OCI-LY1 (cell line): ENCODE data around the gene RAB41.

Source experiments
- H2AFZ ChIP-seq: fragments of 200-600 bp; sonication (generic), shearing (Covaris generic); 2 replicates; pipeline ENCODE4 v1.6.0; 2014; ENCODE audit warnings: antibody characterized with exemption, mild to moderate bottlenecking, low read length
- H3F3A ChIP-seq: fragments of 200-600 bp; sonication (generic), shearing (Covaris generic); 2 replicates; pipeline ENCODE4 v1.6.0; 2014; ENCODE audit warnings: mild to moderate bottlenecking, antibody characterized with exemption, low read length, moderate library complexity; ENCODE audit not compliant: insufficient read depth
- H3K27ac ChIP-seq: fragments of 200-600 bp; sonication (generic); 2 replicates; pipeline ENCODE4 v1.5.1; 2014; ENCODE audit warnings: low read length, mixed run types, mild to moderate bottlenecking, low read depth; ENCODE audit not compliant: poor library complexity, severe bottlenecking
- H3K27me3 ChIP-seq: fragments of 200-600 bp; sonication (generic); 2 replicates; pipeline ENCODE4 v1.6.0; 2014; ENCODE audit warnings: antibody characterized with exemption, mild to moderate bottlenecking, low read length, moderate library complexity; ENCODE audit not compliant: insufficient read depth
- H3K36me3 ChIP-seq: fragments of 200-600 bp; sonication (generic); 2 replicates; pipeline ENCODE4 v1.6.1; 2014; ENCODE audit warnings: mild to moderate bottlenecking, antibody characterized with exemption, low read length, moderate library complexity, mixed read lengths; ENCODE audit not compliant: insufficient read depth
- H3K4me1 ChIP-seq: fragments of 200-600 bp; sonication (generic); 2 replicates; pipeline ENCODE4 v1.5.1; 2014; ENCODE audit warnings: mild to moderate bottlenecking, low read length, moderate library complexity; ENCODE audit not compliant: insufficient read depth, severe bottlenecking
- H3K4me2 ChIP-seq: fragments of 200-600 bp; sonication (generic), shearing (Covaris generic); 2 replicates; pipeline ENCODE4 v1.6.1; 2014; ENCODE audit warnings: low read length
- H3K4me3 ChIP-seq: fragments of 200-600 bp; sonication (generic); 2 replicates; pipeline ENCODE4 v1.5.1; 2014; ENCODE audit warnings: low read length, low read depth, mild to moderate bottlenecking, mixed read lengths; ENCODE audit not compliant: poor library complexity, severe bottlenecking
- H3K79me2 ChIP-seq: fragments of 200-600 bp; shearing (Covaris generic); 2 replicates; pipeline ENCODE4 v1.6.1; 2016; ENCODE audit warnings: mixed run types, low read length, mixed read lengths; ENCODE audit not compliant: insufficient read depth
- H3K9ac ChIP-seq: fragments of 200-600 bp; sonication (generic), shearing (Covaris generic); 2 replicates; pipeline ENCODE4 v1.6.1; 2014; ENCODE audit warnings: mild to moderate bottlenecking, low read length, mixed read lengths
- H3K9me2 ChIP-seq: fragments of 200-600 bp; sonication (generic), shearing (Covaris generic); 2 replicates; pipeline ENCODE4 v1.6.1; 2014; ENCODE audit warnings: low read depth, mild to moderate bottlenecking, low read length, mixed read lengths
- H3K9me3 ChIP-seq: fragments of 200-600 bp; shearing (Covaris generic); 2 replicates; pipeline ENCODE4 v1.6.1; 2014; ENCODE audit warnings: low read length, mixed read lengths
- H4K20me1 ChIP-seq: fragments of 200-600 bp; sonication (generic), shearing (Covaris generic); 2 replicates; pipeline ENCODE4 v1.6.0; 2016; ENCODE audit warnings: mild to moderate bottlenecking, low read length; ENCODE audit not compliant: insufficient read depth
- CTCF ChIP-seq: fragments of 200-600 bp; sonication (generic), shearing (Covaris generic); IDR thresholded peaks from 2 replicates; pipeline ENCODE4 v1.5.1; 2017; ENCODE audit warnings: mild to moderate bottlenecking, antibody characterized with exemption, low read length, moderate library complexity, mixed read lengths
- EZH2 ChIP-seq: fragments of 200-600 bp; sonication (generic), shearing (Covaris generic); IDR thresholded peaks from 2 replicates; pipeline ENCODE4 v1.8.0; 2017; ENCODE audit warnings: borderline replicate concordance, mixed run types, mild to moderate bottlenecking, antibody characterized with exemption, low read length, moderate library complexity, mixed read lengths

The RAB41 gene

DNA sequence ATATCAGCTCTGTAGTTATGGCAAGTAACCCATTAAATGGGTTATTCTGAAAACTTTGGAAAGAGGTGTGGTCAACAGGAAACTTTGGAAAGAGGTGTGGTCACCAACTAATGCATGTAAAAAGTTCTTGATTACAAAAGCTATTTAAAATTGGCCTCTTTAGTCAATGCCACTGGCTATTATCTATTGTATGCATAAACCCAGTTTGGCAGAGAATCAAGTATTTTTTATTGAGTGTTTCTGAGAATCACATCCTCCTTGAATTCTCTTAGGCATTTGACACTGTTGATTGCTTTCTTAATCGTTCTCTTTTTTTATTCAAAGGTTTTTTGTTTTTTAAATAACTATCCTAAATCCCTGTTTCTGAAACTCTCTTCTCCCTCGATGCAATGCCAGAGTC is 29.5 kb upstream of the RAB41 start:
- Histone ChIP-seq H3K9ac (no peak overlapping the region), H3K27ac (no peak overlapping the region), H3K27me3 (no peaks in the 10 kb centered on the region), H3K9me3 (no peaks in the 10 kb centered on the region), H3K36me3 (no peaks in the 10 kb centered on the region), H3K4me3 (no peak overlapping the region), H4K20me1 (no peaks in the 10 kb centered on the region), H3K4me2 (no peak overlapping the region), H2AFZ (no peak overlapping the region), H3K4me1 (no peaks in the 10 kb centered on the region), H3K79me2 (no peaks in the 10 kb centered on the region), H3K9me2 (no peaks in the 10 kb centered on the region), H3F3A (no peaks in the 10 kb centered on the region)
- TF ChIP-seq EZH2 (no peak), CTCF (no peak)

DNA sequence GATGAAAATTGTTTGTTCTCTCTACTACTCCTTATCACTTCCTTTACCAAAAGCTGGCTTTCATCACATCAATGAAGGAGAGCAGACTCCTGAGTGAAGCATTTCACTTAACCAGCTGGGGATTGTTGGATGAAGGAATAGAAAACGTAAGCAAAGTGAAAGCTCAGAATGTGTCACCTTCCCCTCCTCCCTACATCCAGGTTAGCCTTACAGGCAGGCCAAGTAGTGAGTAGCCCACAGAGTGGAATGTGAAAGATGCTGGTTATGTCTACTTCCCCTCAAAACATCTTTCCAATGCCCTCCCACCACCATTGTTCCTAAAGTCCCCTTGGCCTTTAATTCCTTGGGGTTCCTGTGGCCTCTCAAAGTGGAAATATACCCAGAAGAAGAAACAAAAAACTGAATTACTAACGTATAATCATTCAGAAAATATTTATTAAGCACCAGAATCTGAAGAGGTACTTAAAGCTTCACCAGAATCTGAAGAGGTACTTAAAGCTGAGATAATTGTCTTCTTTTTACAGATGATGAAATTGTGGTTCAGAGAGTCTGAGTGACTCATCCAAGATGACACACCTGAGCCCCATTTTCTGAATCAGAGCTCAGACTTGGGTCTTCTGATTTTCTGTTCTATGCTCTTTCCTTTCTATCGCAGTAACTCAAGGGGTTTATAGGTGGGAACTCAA is 28.5 kb upstream of the RAB41 start:
- Histone ChIP-seq H3K27ac (no peak overlapping the region), H3K9me2 (no peaks in the 10 kb centered on the region), H3K27me3 (no peaks in the 10 kb centered on the region), H2AFZ (no peak overlapping the region), H3K9ac (no peak overlapping the region), H4K20me1 (no peaks in the 10 kb centered on the region), H3F3A (no peaks in the 10 kb centered on the region), H3K4me3 (no peak overlapping the region), H3K4me1 (no peaks in the 10 kb centered on the region), H3K36me3 (no peaks in the 10 kb centered on the region), H3K9me3 (no peaks in the 10 kb centered on the region), H3K4me2 (no peak overlapping the region), H3K79me2 (no peaks in the 10 kb centered on the region)
- TF ChIP-seq CTCF: no peak
- TF ChIP-seq EZH2: no peak

DNA sequence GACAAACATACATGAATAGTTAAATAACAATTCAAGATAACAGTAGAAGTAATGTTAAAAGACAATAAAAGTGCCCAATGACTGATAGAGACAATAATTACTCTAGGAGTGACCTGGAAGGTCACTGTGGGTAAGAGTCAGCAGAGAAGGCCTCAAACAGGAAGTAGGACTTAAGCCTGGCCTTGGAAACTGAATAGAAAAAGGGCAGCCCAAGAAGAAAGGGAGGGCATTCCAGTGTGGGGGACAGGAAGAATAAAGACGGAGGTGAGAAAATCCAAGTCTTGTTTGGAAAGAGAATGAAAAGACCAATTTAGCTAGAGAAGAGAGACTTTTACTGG is 27.9 kb upstream of the RAB41 start:
- no peaks in the 10 kb centered on the region for H3F3A ChIP-seq
- H4K20me1 ChIP-seq: no peaks in the 10 kb centered on the region
- H3K4me2 ChIP-seq: no peak overlapping the region
- H3K9ac ChIP-seq: no peak overlapping the region
- TF ChIP-seq CTCF (no peak), EZH2 (no peak)
- H3K9me2 ChIP-seq: no peaks in the 10 kb centered on the region
- no peak overlapping the region for H3K27ac ChIP-seq
- no peak overlapping the region for H2AFZ ChIP-seq
- no peaks in the 10 kb centered on the region for H3K36me3 ChIP-seq
- no peaks in the 10 kb centered on the region for H3K4me1 ChIP-seq
- H3K79me2 ChIP-seq: no peaks in the 10 kb centered on the region
- no peaks in the 10 kb centered on the region for H3K27me3 ChIP-seq
- H3K9me3 ChIP-seq: no peaks in the 10 kb centered on the region
- H3K4me3 ChIP-seq: no peak overlapping the region
